ENCODE results near the gene ZNF112.

DNA sequence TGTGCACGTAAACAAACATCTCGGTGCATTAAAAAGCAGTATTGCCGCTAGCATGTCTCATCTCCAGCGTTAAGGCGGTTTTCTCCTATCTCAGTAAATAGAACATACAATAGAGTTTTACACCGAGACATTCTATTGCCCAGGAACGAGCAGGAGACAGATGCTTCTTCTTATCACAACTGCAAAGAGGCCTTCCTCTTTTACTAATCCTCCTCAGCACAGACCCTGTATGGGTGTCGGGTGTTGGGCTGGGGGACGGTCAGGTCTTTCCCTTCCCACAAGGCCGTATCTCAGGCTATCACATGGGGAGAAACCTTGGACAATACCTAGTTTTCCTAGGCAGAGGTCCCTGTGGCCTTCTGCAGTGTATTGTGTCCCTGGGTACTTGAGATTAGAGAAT is 75.6 kb downstream of the ZNF112 start:
- TF ChIP-seq PPARA (CRISPR knock-in tag; IDR thresholded peaks at IDR 0.05; ENCODE audit: borderline replicate concordance), result no peak
- TF ChIP-seq PATZ1 (CRISPR knock-in tag; IDR thresholded peaks at IDR 0.05; ENCODE audit: borderline replicate concordance), result no peak
- TF ChIP-seq, protein P1, sequence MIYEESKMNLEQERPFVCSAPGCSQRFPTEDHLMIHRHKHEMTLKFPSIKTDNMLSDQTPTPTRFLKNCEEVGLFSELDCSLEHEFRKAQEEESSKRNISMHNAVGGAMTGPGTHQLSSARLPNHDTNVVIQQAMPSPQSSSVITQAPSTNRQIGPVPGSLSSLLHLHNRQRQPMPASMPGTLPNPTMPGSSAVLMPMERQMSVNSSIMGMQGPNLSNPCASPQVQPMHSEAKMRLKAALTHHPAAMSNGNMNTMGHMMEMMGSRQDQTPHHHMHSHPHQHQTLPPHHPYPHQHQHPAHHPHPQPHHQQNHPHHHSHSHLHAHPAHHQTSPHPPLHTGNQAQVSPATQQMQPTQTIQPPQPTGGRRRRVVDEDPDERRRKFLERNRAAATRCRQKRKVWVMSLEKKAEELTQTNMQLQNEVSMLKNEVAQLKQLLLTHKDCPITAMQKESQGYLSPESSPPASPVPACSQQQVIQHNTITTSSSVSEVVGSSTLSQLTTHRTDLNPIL (CRISPR knock-in tag; IDR thresholded peaks at IDR 0.05; ENCODE audit: low read depth), result no peak
- no peak for TF ChIP-seq CSDC2 (CRISPR knock-in tag; IDR thresholded peaks at IDR 0.05)
- TF ChIP-seq ZNF565 (CRISPR knock-in tag; conservative IDR thresholded peaks at IDR 0.05; ENCODE audit: low read depth), result no peak
- no peak for TF ChIP-seq OSR1 (CRISPR knock-in tag; IDR thresholded peaks at IDR 0.05)
- TF ChIP-seq, protein P2, sequence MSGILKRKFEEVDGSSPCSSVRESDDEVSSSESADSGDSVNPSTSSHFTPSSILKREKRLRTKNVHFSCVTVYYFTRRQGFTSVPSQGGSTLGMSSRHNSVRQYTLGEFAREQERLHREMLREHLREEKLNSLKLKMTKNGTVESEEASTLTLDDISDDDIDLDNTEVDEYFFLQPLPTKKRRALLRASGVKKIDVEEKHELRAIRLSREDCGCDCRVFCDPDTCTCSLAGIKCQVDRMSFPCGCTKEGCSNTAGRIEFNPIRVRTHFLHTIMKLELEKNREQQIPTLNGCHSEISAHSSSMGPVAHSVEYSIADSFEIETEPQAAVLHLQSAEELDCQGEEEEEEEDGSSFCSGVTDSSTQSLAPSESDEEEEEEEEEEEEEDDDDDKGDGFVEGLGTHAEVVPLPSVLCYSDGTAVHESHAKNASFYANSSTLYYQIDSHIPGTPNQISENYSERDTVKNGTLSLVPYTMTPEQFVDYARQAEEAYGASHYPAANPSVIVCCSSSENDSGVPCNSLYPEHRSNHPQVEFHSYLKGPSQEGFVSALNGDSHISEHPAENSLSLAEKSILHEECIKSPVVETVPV (CRISPR knock-in tag; IDR thresholded peaks at IDR 0.05), result no peak
- no peak for TF ChIP-seq ARNTL (CRISPR knock-in tag; IDR thresholded peaks at IDR 0.05; ENCODE audit: borderline replicate concordance, low read depth)
- no peak for TF ChIP-seq ZNF8 (CRISPR knock-in tag; IDR thresholded peaks at IDR 0.05)
